ENCODE data around the gene RUNX2. TPM values are rescaled to one million over a fixed set of nuclear protein-coding genes. Genes with fewer than 3 reads are reported as not detected.

Gene RUNX2
- total and polyA plus RNA-seq, 4 donors = 1.8 to 6.7 (median 3.2) TPM

DNA sequence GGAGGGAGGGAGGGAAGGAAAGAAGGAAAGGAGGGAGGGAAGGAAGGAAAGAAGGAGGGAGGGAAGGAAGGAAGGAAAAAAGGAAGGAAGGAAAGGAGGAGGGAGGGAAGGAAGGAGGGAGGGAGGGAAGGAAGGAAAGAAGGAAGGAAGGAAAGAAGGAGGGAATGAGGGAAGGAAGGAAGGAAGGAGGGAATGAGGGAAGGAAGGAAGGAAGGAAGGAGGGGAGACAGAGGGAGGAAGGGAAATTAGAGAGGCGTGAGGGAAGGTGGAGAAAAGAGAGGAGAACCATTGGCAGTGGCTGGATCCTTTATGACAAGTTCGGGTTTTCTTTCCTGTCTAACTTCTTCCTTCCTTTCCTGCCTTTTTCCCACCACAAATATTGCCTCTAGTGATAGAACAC lies 71.9 kb downstream of the RUNX2 start:
- WGBS, 2 donors = 78 to 82% methylated on average over 2 of the region's 2 CpGs
- TF ChIP-seq, protein P1, sequence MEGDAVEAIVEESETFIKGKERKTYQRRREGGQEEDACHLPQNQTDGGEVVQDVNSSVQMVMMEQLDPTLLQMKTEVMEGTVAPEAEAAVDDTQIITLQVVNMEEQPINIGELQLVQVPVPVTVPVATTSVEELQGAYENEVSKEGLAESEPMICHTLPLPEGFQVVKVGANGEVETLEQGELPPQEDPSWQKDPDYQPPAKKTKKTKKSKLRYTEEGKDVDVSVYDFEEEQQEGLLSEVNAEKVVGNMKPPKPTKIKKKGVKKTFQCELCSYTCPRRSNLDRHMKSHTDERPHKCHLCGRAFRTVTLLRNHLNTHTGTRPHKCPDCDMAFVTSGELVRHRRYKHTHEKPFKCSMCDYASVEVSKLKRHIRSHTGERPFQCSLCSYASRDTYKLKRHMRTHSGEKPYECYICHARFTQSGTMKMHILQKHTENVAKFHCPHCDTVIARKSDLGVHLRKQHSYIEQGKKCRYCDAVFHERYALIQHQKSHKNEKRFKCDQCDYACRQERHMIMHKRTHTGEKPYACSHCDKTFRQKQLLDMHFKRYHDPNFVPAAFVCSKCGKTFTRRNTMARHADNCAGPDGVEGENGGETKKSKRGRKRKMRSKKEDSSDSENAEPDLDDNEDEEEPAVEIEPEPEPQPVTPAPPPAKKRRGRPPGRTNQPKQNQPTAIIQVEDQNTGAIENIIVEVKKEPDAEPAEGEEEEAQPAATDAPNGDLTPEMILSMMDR (IDR thresholded peaks at IDR 0.05; ENCODE audit: control extremely low read depth, extremely low read depth) = no peak

DNA sequence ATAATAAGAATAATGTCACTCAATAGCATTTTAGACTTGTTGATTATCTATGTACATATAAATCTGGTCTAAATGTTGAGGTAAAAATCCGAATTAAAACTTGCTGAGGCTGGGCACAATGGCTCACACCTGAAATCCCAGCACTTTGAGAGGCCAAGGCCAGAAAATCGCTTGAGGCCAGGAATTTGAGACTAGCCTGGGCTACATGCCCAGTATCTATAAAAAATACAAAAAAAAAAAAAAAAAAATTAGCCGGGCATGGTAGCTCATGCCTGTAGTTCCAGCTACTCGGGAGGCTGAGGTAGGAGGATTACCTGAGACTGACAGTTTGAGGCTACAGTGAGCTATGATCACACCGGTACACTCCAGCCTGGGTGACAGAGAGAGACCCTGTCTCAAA lies 83.8 kb downstream of the RUNX2 start:
- no peak for DNase-seq
- no peak for ATAC-seq (ENCODE audit: insufficient read depth, low FRiP score)

More for the DNA sequence above, 71.9 kb downstream of the RUNX2 start:
- Histone ChIP-seq H3K4me1 (ENCODE audit: control insufficient read depth in 5 of 5, insufficient read depth in 5 of 5, low read length in 5 of 5) (no peaks in the 10 kb centered on the region), H3K27me3 (ENCODE audit: control insufficient read depth in 3 of 3, insufficient read depth in 3 of 3, low read length in 2 of 3) (peaks cover 0 to 7% (median 0%) of the 10 kb centered on the region in 3 donors), H3K4me3 (no peak overlapping the region), H3K36me3 (ENCODE audit: control insufficient read depth in 4 of 4, insufficient read depth in 4 of 4, low read length in 4 of 4) (no peaks in the 10 kb centered on the region), H3K9ac (ENCODE audit: insufficient read depth in 1 of 2, low read length in 2 of 2) (no peak overlapping the region), H3K9me3 (ENCODE audit: control insufficient read depth in 4 of 4, insufficient read depth in 3 of 4, low read length in 3 of 4) (no peaks in the 10 kb centered on the region), H3K27ac (ENCODE audit: low read depth in 1 of 2, low read length in 1 of 2) (no peak overlapping the region)
- ATAC-seq (ENCODE audit: insufficient read depth, low FRiP score) (no peak), DNase-seq (no peak)

DNA sequence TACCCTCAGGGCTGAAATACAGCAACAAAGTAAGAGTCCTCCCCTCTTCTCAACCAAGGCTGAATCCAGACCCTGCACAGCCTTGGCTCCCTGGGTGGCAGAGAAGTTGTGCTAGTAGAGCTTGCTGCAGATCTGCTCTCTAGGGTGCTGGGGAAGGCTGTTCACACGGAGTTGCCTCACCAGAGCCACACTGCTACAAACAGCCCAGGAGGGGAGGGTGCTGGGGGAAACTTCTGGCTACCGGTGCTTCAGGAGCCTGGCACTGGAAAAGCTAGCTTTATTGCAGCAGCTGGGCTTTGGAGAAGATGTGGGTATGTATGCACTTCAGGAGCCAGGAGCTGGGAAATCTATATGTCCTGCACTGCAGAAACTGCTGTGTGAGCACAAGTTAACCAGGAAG lies 87.2 kb downstream of the RUNX2 start:
- no peak for DNase-seq
- WGBS, 2 donors = 6 to 39% methylated on average over 2 of the region's 2 CpGs
- TF ChIP-seq, protein P1 (IDR thresholded peaks at IDR 0.05; ENCODE audit: control extremely low read depth, extremely low read depth) = no peak

More for the DNA sequence above, 83.8 kb downstream of the RUNX2 start:
- Histone ChIP-seq H3K4me1 (ENCODE audit: control insufficient read depth in 5 of 5, insufficient read depth in 5 of 5, low read length in 5 of 5) (no peaks in the 10 kb centered on the region), H3K9me3 (ENCODE audit: control insufficient read depth in 4 of 4, insufficient read depth in 3 of 4, low read length in 3 of 4) (no peaks in the 10 kb centered on the region), H3K27me3 (ENCODE audit: control insufficient read depth in 3 of 3, insufficient read depth in 3 of 3, low read length in 2 of 3) (peaks cover 0 to 14% (median 9%) of the 10 kb centered on the region in 3 donors), H3K4me3 (no peak overlapping the region), H3K36me3 (ENCODE audit: control insufficient read depth in 4 of 4, insufficient read depth in 4 of 4, low read length in 4 of 4) (no peaks in the 10 kb centered on the region), H3K27ac (ENCODE audit: low read depth in 1 of 2, low read length in 1 of 2) (no peak overlapping the region), H3K9ac (ENCODE audit: insufficient read depth in 1 of 2, low read length in 2 of 2) (no peak overlapping the region)
- WGBS, 2 donors = 90 to 92% methylated on average over 5 of the region's 5 CpGs
- TF ChIP-seq, protein P1 (IDR thresholded peaks at IDR 0.05; ENCODE audit: control extremely low read depth, extremely low read depth) = no peak

More for the DNA sequence above, 87.2 kb downstream of the RUNX2 start:
- H3K4me1 ChIP-seq (ENCODE audit: control insufficient read depth in 5 of 5, insufficient read depth in 5 of 5, low read length in 5 of 5) = peaks cover 0 to 8% (median 4%) of the 10 kb centered on the region in 5 donors
- no peak overlapping the region for H3K9ac ChIP-seq (ENCODE audit: insufficient read depth in 1 of 2, low read length in 2 of 2)
- no peaks in the 10 kb centered on the region for H3K36me3 ChIP-seq (ENCODE audit: control insufficient read depth in 4 of 4, insufficient read depth in 4 of 4, low read length in 4 of 4)
- peaks cover 0 to 48% (median 41%) of the 10 kb centered on the region in 3 donors for H3K27me3 ChIP-seq (ENCODE audit: control insufficient read depth in 3 of 3, insufficient read depth in 3 of 3, low read length in 2 of 3)
- no peak overlapping the region for H3K4me3 ChIP-seq
- H3K27ac ChIP-seq (ENCODE audit: low read depth in 1 of 2, low read length in 1 of 2) = no peak overlapping the region
- H3K9me3 ChIP-seq (ENCODE audit: control insufficient read depth in 4 of 4, insufficient read depth in 3 of 4, low read length in 3 of 4) = no peaks in the 10 kb centered on the region
- no peak for ATAC-seq (ENCODE audit: insufficient read depth, low FRiP score)

All from lung (tissue), 12 donors.